ENCODE data around the gene MYADM. TPM values are rescaled to one million over a fixed set of nuclear protein-coding genes. Genes with fewer than 3 reads are reported as not detected.

MYADM gene
- total and polyA plus RNA-seq, 2 of the 13 experiments (the other 11 are each of a cell fraction or from before 2014, with no cell fraction given), result 19.9 to 38.1 TPM

DNA sequence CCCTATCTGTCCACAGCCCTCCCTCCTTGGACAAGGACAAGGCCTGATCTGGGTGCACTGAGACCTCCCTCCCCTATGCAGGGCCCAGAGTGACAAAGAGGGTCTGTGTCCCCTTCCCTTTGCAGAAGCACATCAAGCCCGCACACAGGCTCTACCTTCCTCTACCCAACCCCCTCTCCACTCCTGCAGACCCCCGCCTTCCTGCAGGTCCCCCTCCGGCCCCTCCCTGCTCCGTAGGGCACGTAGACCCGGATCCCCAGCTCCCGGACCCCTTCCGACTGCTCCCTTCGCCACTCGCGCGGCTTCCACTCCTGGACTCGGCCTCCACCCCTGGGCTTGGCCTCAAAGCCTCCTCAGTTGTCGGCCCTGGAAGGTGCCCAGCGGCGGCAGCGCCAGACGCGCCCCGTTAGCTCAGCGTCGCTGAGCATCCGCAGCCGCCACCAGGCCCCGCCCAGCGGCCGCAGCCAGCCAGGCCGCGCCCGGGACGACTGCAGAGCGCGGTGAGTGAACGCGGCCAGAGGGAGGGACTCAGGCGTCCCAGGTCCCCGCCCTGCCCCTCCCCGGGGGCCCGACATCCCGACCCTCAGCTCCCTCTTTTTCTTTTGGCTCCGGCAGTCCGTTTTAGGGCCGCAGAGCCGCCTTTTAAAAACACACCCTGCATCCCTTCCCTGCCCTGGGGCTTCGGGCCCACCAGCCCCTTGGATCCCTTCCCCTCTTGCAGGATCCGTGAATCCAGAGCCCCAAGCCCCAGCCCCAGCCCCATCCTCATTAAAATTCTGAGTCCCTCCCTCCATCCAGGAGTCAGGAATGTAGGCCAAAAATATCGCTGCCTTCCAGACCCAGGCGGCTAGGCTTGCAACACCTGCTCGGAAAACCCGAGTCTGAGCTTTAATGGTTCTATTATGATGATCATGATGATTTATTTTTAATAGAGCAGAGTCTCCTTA lies 1.5 kb upstream of the MYADM start (continued):
- TF ChIP-seq, protein P1, sequence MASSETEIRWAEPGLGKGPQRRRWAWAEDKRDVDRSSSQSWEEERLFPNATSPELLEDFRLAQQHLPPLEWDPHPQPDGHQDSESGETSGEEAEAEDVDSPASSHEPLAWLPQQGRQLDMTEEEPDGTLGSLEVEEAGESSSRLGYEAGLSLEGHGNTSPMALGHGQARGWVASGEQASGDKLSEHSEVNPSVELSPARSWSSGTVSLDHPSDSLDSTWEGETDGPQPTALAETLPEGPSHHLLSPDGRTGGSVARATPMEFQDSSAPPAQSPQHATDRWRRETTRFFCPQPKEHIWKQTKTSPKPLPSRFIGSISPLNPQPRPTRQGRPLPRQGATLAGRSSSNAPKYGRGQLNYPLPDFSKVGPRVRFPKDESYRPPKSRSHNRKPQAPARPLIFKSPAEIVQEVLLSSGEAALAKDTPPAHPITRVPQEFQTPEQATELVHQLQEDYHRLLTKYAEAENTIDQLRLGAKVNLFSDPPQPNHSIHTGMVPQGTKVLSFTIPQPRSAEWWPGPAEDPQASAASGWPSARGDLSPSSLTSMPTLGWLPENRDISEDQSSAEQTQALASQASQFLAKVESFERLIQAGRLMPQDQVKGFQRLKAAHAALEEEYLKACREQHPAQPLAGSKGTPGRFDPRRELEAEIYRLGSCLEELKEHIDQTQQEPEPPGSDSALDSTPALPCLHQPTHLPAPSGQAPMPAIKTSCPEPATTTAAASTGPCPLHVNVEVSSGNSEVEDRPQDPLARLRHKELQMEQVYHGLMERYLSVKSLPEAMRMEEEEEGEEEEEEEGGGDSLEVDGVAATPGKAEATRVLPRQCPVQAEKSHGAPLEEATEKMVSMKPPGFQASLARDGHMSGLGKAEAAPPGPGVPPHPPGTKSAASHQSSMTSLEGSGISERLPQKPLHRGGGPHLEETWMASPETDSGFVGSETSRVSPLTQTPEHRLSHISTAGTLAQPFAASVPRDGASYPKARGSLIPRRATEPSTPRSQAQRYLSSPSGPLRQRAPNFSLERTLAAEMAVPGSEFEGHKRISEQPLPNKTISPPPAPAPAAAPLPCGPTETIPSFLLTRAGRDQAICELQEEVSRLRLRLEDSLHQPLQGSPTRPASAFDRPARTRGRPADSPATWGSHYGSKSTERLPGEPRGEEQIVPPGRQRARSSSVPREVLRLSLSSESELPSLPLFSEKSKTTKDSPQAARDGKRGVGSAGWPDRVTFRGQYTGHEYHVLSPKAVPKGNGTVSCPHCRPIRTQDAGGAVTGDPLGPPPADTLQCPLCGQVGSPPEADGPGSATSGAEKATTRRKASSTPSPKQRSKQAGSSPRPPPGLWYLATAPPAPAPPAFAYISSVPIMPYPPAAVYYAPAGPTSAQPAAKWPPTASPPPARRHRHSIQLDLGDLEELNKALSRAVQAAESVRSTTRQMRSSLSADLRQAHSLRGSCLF (CRISPR knock-in tag; IDR thresholded peaks at IDR 0.05; ENCODE audit: borderline replicate concordance), result no peak
- TF ChIP-seq, protein P2, sequence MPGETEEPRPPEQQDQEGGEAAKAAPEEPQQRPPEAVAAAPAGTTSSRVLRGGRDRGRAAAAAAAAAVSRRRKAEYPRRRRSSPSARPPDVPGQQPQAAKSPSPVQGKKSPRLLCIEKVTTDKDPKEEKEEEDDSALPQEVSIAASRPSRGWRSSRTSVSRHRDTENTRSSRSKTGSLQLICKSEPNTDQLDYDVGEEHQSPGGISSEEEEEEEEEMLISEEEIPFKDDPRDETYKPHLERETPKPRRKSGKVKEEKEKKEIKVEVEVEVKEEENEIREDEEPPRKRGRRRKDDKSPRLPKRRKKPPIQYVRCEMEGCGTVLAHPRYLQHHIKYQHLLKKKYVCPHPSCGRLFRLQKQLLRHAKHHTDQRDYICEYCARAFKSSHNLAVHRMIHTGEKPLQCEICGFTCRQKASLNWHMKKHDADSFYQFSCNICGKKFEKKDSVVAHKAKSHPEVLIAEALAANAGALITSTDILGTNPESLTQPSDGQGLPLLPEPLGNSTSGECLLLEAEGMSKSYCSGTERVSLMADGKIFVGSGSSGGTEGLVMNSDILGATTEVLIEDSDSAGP (CRISPR knock-in tag; IDR thresholded peaks at IDR 0.05; ENCODE audit: borderline replicate concordance), result peak; percentile 56; the same call in 1 of the 2 replicates
- TF ChIP-seq ZNF768 (CRISPR knock-in tag; IDR thresholded peaks at IDR 0.05) (peak; percentile 83), ZBTB7A (CRISPR knock-in tag; IDR thresholded peaks at IDR 0.05) (0 out of 2 replicates have a peak, but pooled peaks have one; percentile 27), ZNF552 (CRISPR knock-in tag; IDR thresholded peaks at IDR 0.05; ENCODE audit: borderline replicate concordance) (0 out of 2 replicates have a peak, but pooled peaks have one; percentile 27), ZNF253 (CRISPR knock-in tag; IDR thresholded peaks at IDR 0.05; ENCODE audit: borderline replicate concordance) (no peak), SP4 (CRISPR knock-in tag; IDR thresholded peaks at IDR 0.05) (no peak), ZNF235 (CRISPR knock-in tag; IDR thresholded peaks at IDR 0.05; ENCODE audit: borderline replicate concordance) (peak; percentile 39; the same call in 1 of the 2 replicates), MXI1 (IDR thresholded peaks at IDR 0.05; ENCODE audit: borderline replicate concordance, low read depth, low read length) (no peak), MAF1 (CRISPR knock-in tag; IDR thresholded peaks at IDR 0.05; ENCODE audit: borderline replicate concordance) (0 out of 2 replicates have a peak, but pooled peaks have one; percentile 35), DR1 (CRISPR knock-in tag; IDR thresholded peaks at IDR 0.05) (peak; percentile 58), ZBTB33 (CRISPR knock-in tag; IDR thresholded peaks at IDR 0.05) (0 out of 2 replicates have a peak, but pooled peaks have one; percentile 5), ZSCAN31 (CRISPR knock-in tag; IDR thresholded peaks at IDR 0.05; ENCODE audit: low read depth) (no peak; the same call in 1 of the 2 replicates), SALL1 (CRISPR knock-in tag; IDR thresholded peaks at IDR 0.05) (peak; percentile 50; the same call in 1 of the 2 replicates), ZNF720 (CRISPR knock-in tag; IDR thresholded peaks at IDR 0.05) (no peak), RBM22 (optimal IDR thresholded peaks at IDR 0.05; ENCODE audit: low read length) (peak; percentile 24), HMGA1 (CRISPR knock-in tag; conservative IDR thresholded peaks at IDR 0.05) (no peak)
- TF ChIP-seq, protein P3, sequence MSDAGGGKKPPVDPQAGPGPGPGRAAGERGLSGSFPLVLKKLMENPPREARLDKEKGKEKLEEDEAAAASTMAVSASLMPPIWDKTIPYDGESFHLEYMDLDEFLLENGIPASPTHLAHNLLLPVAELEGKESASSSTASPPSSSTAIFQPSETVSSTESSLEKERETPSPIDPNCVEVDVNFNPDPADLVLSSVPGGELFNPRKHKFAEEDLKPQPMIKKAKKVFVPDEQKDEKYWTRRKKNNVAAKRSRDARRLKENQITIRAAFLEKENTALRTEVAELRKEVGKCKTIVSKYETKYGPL (CRISPR knock-in tag; IDR thresholded peaks at IDR 0.05), result no peak

Data from HepG2 (cell line).